LNCAP (cell line): ENCODE measurements around the gene SNCAIP.

Experiments
- TF ChIP-seq, protein P1 (sequence below): fragments of 450-650 bp; IDR thresholded peaks from 2 replicates; pipeline ENCODE4 v1.5.1; 2017; ENCODE audit warnings: mild to moderate bottlenecking

The SNCAIP gene

DNA sequence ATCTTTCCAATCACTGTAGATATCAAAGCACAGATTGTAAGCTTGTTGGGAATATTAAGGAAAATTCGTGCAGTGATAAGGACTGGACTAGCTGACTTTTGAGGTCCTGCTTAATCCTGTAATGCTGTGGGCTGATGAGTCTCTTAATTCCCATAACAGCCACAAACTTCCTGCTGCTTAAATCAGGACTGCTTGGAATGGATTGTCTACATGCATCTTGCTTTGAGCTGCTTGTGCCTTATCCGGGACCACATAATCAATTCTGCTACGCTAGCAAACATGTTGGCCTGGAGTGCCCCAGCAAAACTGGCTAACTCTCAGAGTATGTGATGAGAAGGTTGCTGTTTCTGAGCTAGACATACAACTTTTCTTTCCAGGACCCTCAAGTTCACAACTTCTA is 79.6 kb downstream of the SNCAIP start:
- TF ChIP-seq, protein P1, sequence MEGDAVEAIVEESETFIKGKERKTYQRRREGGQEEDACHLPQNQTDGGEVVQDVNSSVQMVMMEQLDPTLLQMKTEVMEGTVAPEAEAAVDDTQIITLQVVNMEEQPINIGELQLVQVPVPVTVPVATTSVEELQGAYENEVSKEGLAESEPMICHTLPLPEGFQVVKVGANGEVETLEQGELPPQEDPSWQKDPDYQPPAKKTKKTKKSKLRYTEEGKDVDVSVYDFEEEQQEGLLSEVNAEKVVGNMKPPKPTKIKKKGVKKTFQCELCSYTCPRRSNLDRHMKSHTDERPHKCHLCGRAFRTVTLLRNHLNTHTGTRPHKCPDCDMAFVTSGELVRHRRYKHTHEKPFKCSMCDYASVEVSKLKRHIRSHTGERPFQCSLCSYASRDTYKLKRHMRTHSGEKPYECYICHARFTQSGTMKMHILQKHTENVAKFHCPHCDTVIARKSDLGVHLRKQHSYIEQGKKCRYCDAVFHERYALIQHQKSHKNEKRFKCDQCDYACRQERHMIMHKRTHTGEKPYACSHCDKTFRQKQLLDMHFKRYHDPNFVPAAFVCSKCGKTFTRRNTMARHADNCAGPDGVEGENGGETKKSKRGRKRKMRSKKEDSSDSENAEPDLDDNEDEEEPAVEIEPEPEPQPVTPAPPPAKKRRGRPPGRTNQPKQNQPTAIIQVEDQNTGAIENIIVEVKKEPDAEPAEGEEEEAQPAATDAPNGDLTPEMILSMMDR, result no peak

DNA sequence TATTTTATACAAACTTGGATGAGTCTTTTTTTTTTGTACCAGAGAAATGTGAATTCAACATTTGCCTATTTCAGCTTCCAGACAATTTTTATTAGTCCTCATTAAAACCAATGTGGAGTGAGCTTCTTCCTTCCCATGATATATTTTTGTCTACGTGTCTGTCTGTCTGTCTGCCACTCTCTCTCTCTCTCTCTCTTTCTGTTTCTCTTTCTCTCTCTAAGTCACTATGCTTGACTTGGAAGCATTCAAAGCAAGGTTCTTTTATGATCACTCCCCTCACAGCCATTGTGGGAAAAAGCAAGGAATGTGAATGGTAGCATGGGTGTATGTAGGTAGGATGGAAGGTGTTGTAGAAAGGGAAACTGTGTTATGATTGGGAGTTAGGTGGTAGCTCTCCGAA is 80.2 kb downstream of the SNCAIP start:
- TF ChIP-seq, protein P1, result no peak

DNA sequence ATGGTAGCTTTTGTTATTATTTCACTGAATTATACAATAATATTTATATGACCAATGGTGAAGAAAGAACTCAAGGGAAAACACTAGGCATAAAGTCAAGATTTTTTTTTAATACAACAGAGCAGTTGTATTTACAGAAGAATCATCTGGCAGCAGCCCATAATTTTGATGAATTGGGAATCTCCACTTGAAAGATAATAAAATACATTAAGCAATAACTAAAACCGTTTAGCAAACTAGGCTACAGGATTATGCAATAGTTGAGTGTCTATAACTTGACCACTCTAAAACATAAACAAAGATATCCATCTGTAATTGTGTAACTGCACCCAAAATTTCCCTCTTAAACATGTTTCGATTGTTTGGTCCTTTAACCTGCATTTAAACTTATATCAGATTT is 80.8 kb downstream of the SNCAIP start:
- TF ChIP-seq, protein P1, result no peak

DNA sequence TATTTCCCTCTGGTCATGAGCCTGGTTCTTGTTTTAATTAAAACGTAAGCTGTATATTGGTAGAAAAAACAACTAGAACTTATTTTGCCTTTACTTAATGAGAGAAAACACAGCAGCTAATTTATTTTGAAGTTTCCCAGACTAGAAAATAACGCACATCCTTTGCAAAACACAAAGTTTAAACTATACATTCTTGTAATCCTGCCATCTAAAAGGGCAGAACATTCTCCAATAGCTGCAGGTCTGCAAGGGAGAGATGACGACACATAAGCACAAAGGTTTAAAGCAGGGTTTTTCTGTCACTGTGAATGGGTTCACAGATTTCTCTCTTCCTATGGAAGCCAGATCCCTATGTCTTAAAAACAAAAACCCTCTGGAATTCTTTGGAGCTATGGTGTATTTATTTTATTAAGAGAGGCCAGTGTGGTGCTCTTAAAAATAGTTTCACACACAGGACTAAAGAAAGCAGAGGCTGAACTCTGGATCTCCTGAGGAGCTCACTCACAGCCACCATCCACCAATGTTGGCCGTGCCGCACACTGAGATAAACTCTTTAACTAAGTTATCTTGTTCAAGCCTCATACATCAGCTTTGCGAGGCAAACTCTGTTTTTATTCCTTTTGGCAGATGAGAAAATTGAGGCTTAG is 82.4 kb downstream of the SNCAIP start:
- TF ChIP-seq, protein P1, result no peak

DNA sequence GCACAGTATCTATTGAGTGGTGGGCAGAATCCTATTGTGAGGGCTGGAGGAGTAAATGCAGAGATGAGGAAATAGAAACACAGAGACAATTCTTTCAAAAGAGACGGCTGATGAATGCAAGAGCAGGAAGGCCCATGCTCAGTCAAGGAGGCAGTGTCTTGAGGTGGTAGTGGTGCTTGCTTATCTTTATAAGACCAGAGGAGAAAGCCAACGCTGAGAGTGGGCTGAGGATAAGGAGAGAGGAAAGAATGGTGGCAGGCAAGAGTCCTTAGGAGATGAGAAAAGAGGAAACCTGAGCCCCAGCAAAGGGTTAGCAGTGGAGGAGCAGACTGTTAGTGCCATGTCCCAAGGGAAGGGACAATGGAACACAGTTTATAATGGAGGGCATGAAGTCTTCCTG is 86.0 kb downstream of the SNCAIP start:
- TF ChIP-seq, protein P1, result no peak

DNA sequence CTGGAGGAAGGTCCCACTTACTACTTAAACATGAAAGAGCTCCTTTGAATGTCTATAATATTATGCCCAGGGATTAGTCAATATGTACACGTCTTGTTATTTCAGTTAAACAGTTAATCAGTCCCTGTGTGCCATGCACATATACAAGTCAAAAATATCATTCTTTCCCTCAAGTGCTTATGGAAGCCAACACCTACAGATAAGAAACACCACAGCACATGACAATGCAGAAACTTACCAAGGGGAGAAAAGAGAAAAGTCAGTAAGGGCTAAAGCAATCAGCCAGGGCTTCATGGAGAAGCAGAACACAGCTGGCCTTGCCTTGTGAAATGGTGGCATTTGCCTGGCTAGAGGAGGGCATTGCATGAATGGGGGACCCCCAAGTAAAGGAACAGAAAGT is 88.3 kb downstream of the SNCAIP start:
- TF ChIP-seq, protein P1, result no peak

DNA sequence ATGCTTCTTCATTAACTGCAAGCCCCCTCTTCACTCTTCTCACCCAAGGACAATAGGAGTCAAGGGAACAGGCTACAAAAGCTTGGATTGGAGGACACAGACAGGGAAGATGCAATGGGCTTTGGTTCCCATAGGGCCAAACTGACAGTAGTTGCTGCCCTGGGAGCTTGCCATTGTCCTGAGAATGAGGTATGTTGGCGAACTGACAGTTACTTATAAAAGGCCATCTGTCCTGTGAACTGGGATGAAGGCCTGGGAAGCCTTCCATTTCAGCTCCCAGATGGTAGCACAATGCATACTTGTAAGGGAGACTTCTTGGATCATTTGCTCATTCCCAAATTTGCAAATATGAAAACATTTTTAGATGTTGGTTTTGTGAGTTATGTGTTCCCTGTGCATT is 88.9 kb downstream of the SNCAIP start:
- TF ChIP-seq, protein P1, result no peak
